Stimulated activated memory B cell treated with anti-CD40 and anti-IgM and Interleukin-4, amounts not matched to agents 10 μg/mL and 1 μg/mL and 100 μg/mL, for 72 hours (primary cell): ENCODE data around the gene CADPS.

Experiments
- ATAC-seq: fragments of 150-1000 bp; cut with Tn5 transposase; 2 replicates; pipeline ENCODE4 v1.10.0; 2021
- H3K27ac Mint-ChIP-seq: one replicate; pipeline ENCODE4 v1.8.0; 2022; ENCODE audit warnings: mild to moderate bottlenecking, mixed read lengths
- H3K27me3 Mint-ChIP-seq: one replicate; pipeline ENCODE4 v1.8.0; 2022; ENCODE audit warnings: mixed read lengths
- H3K36me3 Mint-ChIP-seq: one replicate; pipeline ENCODE4 v1.8.0; 2022; ENCODE audit warnings: mixed read lengths
- H3K4me1 Mint-ChIP-seq: one replicate; pipeline ENCODE4 v1.8.0; 2022; ENCODE audit warnings: mixed read lengths
- H3K4me3 Mint-ChIP-seq: one replicate; pipeline ENCODE4 v1.8.0; 2022; ENCODE audit warnings: mild to moderate bottlenecking, moderate library complexity, mixed read lengths
- H3K9me3 Mint-ChIP-seq: one replicate; pipeline ENCODE4 v1.8.0; 2022; ENCODE audit warnings: mixed read lengths

Gene CADPS

DNA sequence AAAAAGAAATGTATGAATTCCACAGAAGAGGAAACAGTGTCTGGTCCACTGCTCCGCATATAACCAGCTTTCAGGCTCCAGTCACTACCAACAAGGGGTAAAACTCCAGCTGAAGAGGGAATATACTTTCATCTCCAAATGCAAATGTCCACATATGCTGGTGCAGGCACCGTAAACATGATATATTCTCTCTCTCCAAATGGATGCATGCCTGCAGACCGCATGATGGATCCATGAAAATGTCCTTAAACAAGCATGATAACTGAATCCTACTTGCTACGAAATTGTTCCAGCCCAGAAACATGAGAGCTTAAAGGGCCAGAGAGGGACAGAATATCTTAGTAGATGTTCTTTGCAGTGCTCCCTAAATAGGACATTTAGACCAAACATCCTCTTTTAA lies 351.5 kb downstream of the CADPS start:
- Mint-ChIP-seq H3K27ac (no peak overlapping the region), H3K36me3 (no peaks in the 10 kb centered on the region), H3K4me1 (no peaks in the 10 kb centered on the region), H3K27me3 (no peaks in the 10 kb centered on the region), H3K9me3 (peaks cover 5% of the 10 kb centered on the region), H3K4me3 (no peak overlapping the region)
- ATAC-seq = no peak

GRCh38 chr3:62521464-62522105 lies 353.6 kb downstream of the CADPS start:
- Mint-ChIP-seq H3K9me3 (peaks cover 5% of the 10 kb centered on the region), H3K27me3 (no peaks in the 10 kb centered on the region), H3K4me1 (no peaks in the 10 kb centered on the region), H3K4me3 (no peak overlapping the region), H3K27ac (no peak overlapping the region), H3K36me3 (no peaks in the 10 kb centered on the region)
- ATAC-seq = no peak

GRCh38 chr3:62503516-62503915 lies 371.7 kb downstream of the CADPS start:
- Mint-ChIP-seq H3K9me3 (no peaks in the 10 kb centered on the region), H3K4me3 (no peak overlapping the region), H3K36me3 (no peaks in the 10 kb centered on the region)

GRCh38 chr3:62502315-62503300 lies 372.6 kb downstream of the CADPS start:
- no peak overlapping the region for H3K27ac Mint-ChIP-seq
- H3K4me1 Mint-ChIP-seq = no peaks in the 10 kb centered on the region
- no peaks in the 10 kb centered on the region for H3K27me3 Mint-ChIP-seq
- no peak overlapping the region for H3K4me3 Mint-ChIP-seq
- no peaks in the 10 kb centered on the region for H3K9me3 Mint-ChIP-seq
- ATAC-seq = no peak
- no peaks in the 10 kb centered on the region for H3K36me3 Mint-ChIP-seq

More at GRCh38 chr3:62503516-62503915, 371.7 kb downstream of the CADPS start:
- no peaks in the 10 kb centered on the region for H3K27me3 Mint-ChIP-seq
- no peak overlapping the region for H3K27ac Mint-ChIP-seq
- ATAC-seq = no peak
- H3K4me1 Mint-ChIP-seq = no peaks in the 10 kb centered on the region

GRCh38 chr3:62501289-62501668 lies 373.9 kb downstream of the CADPS start:
- Mint-ChIP-seq H3K4me3 (no peak overlapping the region), H3K9me3 (no peaks in the 10 kb centered on the region), H3K4me1 (no peaks in the 10 kb centered on the region), H3K27me3 (no peaks in the 10 kb centered on the region), H3K36me3 (no peaks in the 10 kb centered on the region), H3K27ac (no peak overlapping the region)
- ATAC-seq = no peak

DNA sequence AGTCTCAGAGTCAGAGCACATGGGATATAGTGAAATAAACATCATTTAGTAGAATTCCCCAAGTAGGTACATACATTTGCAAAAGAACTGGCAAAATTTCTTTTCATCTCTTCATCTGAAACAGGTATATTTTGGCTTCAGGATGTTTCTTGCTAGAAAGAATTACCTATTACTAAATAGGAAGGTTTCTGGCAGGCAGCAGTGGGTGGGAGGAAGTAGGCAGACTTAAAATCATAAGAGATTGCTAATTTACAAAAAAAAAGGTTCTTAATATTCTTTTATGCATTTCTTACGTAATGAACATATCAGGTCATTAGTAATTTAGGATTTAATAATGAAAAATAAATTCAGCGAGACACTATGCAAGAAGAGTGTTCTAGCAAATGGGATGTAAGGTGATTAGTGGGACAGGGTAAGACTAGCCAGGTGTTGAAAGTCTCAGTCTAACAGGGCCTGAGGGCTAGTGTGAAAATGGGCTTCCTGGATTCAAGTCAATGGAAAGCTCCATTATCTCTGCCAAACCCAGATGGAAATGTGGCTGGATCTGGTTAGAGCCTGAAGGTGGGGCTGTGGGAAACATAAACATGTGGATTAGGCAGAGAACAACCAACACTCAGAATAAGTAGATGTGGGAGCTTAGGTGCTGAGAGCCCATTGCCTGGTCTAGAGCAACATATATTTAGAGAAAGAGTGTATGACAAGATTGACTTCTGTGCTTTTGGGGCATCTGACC lies 374.5 kb downstream of the CADPS start:
- no peak overlapping the region for H3K4me3 Mint-ChIP-seq
- no peaks in the 10 kb centered on the region for H3K9me3 Mint-ChIP-seq
- no peaks in the 10 kb centered on the region for H3K36me3 Mint-ChIP-seq
- H3K27me3 Mint-ChIP-seq = no peaks in the 10 kb centered on the region
- H3K4me1 Mint-ChIP-seq = no peaks in the 10 kb centered on the region
- H3K27ac Mint-ChIP-seq = no peak overlapping the region
- no peak for ATAC-seq

DNA sequence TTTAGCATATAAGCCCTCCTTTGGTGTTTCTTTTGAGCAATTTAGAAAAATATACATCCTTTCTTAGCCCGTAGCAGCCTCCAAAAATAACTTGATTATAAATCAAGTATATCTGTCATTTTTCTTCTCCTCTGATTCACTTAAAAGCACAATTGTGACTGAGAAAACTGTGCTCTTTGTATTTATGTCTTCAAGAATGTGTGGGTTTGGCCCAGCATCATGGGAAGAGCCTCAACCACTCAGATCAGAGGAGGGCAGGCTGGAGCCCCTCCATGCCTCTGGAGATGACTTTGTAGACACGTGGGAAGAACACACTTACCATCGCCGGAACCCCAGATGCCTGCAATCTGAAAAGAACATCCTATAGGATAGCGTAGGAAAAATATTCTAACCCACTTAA lies 378.1 kb downstream of the CADPS start:
- Mint-ChIP-seq H3K9me3 (no peaks in the 10 kb centered on the region), H3K27me3 (no peaks in the 10 kb centered on the region), H3K4me3 (no peak overlapping the region), H3K27ac (no peak overlapping the region), H3K4me1 (no peaks in the 10 kb centered on the region), H3K36me3 (no peaks in the 10 kb centered on the region)
- no peak for ATAC-seq

GRCh38 chr3:62496503-62496902 lies 378.7 kb downstream of the CADPS start:
- ATAC-seq = no peak
- Mint-ChIP-seq H3K4me1 (no peaks in the 10 kb centered on the region), H3K9me3 (no peaks in the 10 kb centered on the region), H3K4me3 (no peak overlapping the region), H3K27ac (no peak overlapping the region), H3K27me3 (no peaks in the 10 kb centered on the region), H3K36me3 (no peaks in the 10 kb centered on the region)

- ATAC-seq = no peak
- Mint-ChIP-seq H3K4me3 (no peak overlapping the region), H3K27me3 (no peaks in the 10 kb centered on the region), H3K27ac (no peak overlapping the region), H3K9me3 (no peaks in the 10 kb centered on the region), H3K4me1 (no peaks in the 10 kb centered on the region), H3K36me3 (no peaks in the 10 kb centered on the region)
Observed at GRCh38 chr3:62493109-62493801, 382.0 kb downstream of the CADPS start.

- no peaks in the 10 kb centered on the region for H3K4me1 Mint-ChIP-seq
- no peaks in the 10 kb centered on the region for H3K9me3 Mint-ChIP-seq
- no peaks in the 10 kb centered on the region for H3K36me3 Mint-ChIP-seq
- ATAC-seq = no peak
- no peak overlapping the region for H3K4me3 Mint-ChIP-seq
- no peaks in the 10 kb centered on the region for H3K27me3 Mint-ChIP-seq
- no peak overlapping the region for H3K27ac Mint-ChIP-seq
Observed at GRCh38 chr3:62482961-62483360, 392.3 kb downstream of the CADPS start.

DNA sequence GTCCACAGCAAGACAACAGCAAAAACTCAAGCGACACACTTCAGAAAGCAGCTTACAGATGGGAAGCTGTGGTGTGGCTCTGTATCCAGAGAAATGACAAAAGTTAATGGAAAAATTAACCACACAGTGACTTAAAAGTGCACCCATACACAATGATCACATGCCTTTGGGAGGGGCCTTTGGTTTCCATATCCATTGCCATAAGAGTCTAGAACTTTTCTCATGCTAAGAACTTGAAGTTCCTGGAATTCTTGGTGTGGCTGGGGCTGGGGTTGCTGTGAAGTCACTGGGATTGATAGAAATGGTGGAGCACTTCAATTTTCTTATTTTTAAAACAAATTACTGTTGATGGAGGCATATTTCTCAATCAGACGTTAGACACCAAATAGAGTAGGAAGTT lies 393.3 kb downstream of the CADPS start:
- H3K36me3 Mint-ChIP-seq = no peaks in the 10 kb centered on the region
- no peak for ATAC-seq
- H3K4me1 Mint-ChIP-seq = no peaks in the 10 kb centered on the region
- no peaks in the 10 kb centered on the region for H3K9me3 Mint-ChIP-seq
- H3K27ac Mint-ChIP-seq = no peak overlapping the region
- no peaks in the 10 kb centered on the region for H3K27me3 Mint-ChIP-seq
- no peak overlapping the region for H3K4me3 Mint-ChIP-seq

GRCh38 chr3:62480056-62480455 lies 395.2 kb downstream of the CADPS start:
- Mint-ChIP-seq H3K27me3 (no peaks in the 10 kb centered on the region), H3K4me1 (no peaks in the 10 kb centered on the region), H3K4me3 (no peak overlapping the region), H3K9me3 (no peaks in the 10 kb centered on the region), H3K36me3 (no peaks in the 10 kb centered on the region), H3K27ac (no peak overlapping the region)
- no peak for ATAC-seq

DNA sequence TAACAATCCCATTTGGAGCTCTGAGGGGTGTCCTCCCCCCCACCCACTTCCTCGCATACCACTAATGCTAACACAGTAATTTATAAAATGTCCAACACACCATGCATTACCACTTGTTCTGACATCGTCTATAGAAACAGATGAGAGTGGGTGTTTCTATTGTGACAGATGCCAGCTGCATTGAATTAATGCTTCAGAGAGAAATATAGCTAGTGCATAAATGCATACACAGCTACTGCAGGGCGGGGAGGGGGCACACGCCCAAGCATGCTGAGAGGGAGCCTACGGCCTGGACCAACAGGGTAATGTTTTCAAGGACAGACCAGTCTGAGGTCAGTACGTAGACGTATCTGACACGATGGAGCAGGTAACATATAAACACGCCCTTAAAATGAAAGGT lies 395.9 kb downstream of the CADPS start:
- H3K4me1 Mint-ChIP-seq = no peaks in the 10 kb centered on the region
- H3K27me3 Mint-ChIP-seq = no peaks in the 10 kb centered on the region
- no peak for ATAC-seq
- H3K9me3 Mint-ChIP-seq = no peaks in the 10 kb centered on the region
- H3K27ac Mint-ChIP-seq = no peak overlapping the region
- no peak overlapping the region for H3K4me3 Mint-ChIP-seq
- H3K36me3 Mint-ChIP-seq = no peaks in the 10 kb centered on the region

- no peaks in the 10 kb centered on the region for H3K4me1 Mint-ChIP-seq
- no peak for ATAC-seq
- H3K27ac Mint-ChIP-seq = no peak overlapping the region
- no peak overlapping the region for H3K4me3 Mint-ChIP-seq
- no peaks in the 10 kb centered on the region for H3K9me3 Mint-ChIP-seq
- no peaks in the 10 kb centered on the region for H3K36me3 Mint-ChIP-seq
- no peaks in the 10 kb centered on the region for H3K27me3 Mint-ChIP-seq
Observed at GRCh38 chr3:62475306-62475705, 399.9 kb downstream of the CADPS start.
